ENCODE data around the gene ADAM8. TPM values are rescaled to one million over a fixed set of nuclear protein-coding genes. Genes with fewer than 3 reads are reported as not detected.

Gene ADAM8
- total RNA-seq, 1 experiment from 2014 or later, result 3.7 TPM

GRCh38 chr10:133309100-133309719 is 32.5 kb upstream of the ADAM8 start:
- in situ Hi-C loops (cut with HindIII; ENCODE audit: low pct_unique_long_range_greater_than_20kb, low sequenced_read_pairs), result no loop called here
- ChIA-PET CTCF (no interaction called here), POLR2A (no interaction called here)
- DNase-seq (ENCODE audit: low read depth, low spot score) (no peak), ATAC-seq (peak; percentile 90)
- Histone ChIP-seq H3K4me3 (ENCODE audit: low read depth in 2 of 2, low read length in 2 of 2) (peak overlapping the region; percentile 90 to 97), H3K27me3 (ENCODE audit: control insufficient read depth, insufficient read depth, low read length) (no peaks in the 10 kb centered on the region), H3K36me3 (ENCODE audit: control insufficient read depth, insufficient read depth, low read length) (peaks cover 4% of the 10 kb centered on the region; the same call in 1 of the 2 replicates), H3K4me1 (ENCODE audit: control insufficient read depth, insufficient read depth, low read length) (peaks cover 13% of the 10 kb centered on the region; the same call in 1 of the 2 replicates), H3K27ac (ENCODE audit: low read length) (peak overlapping the region; percentile 85), H3K9me3 (ENCODE audit: control insufficient read depth, insufficient read depth, low read depth, low read length) (no peaks in the 10 kb centered on the region)
- TF ChIP-seq SIN3A (IDR thresholded peaks at IDR 0.05; ENCODE audit: borderline replicate concordance, insufficient read depth, low read depth, low read length), result no peak
- peak in 1 of 2 experiments; percentile 22; a peak in 1 of 4 replicates for TF ChIP-seq REST (IDR thresholded peaks at IDR 0.05; ENCODE audit: insufficient read depth in 1 of 2, low read depth in 2 of 2, low read length in 1 of 2)
- BruUV-seq (replicated peaks), result no TSS peak
- intact Hi-C loops (cut with micrococcal nuclease; ENCODE audit: unreplicated experiment), result no loop called here

GRCh38 chr10:133308421-133309099 is 31.9 kb upstream of the ADAM8 start, which contains the start of the genes TUBGCP2 and ZNF511:
Gene TUBGCP2, minus strand, starts transcription at chr10:133308872. Its CDS starts 5,931 bp downstream, at chr10:133302941.
Gene ZNF511, plus strand, starts transcription at chr10:133308914. Its CDS starts 30 bp downstream, at chr10:133308944.
- Histone ChIP-seq H3K36me3 (ENCODE audit: control insufficient read depth, insufficient read depth, low read length) (peaks cover 4% of the 10 kb centered on the region; the same call in 1 of the 2 replicates), H3K4me1 (ENCODE audit: control insufficient read depth, insufficient read depth, low read length) (peaks cover 13% of the 10 kb centered on the region; the same call in 1 of the 2 replicates), H3K4me3 (ENCODE audit: low read depth in 2 of 2, low read length in 2 of 2) (peak within 1 kb of the TSS; percentile 90 to 97), H3K27ac (ENCODE audit: low read length) (peak within 1 kb of the TSS; percentile 85), H3K9me3 (ENCODE audit: control insufficient read depth, insufficient read depth, low read depth, low read length) (no peaks in the 10 kb centered on the region), H3K27me3 (ENCODE audit: control insufficient read depth, insufficient read depth, low read length) (no peaks in the 10 kb centered on the region)
- no TSS peak for BruUV-seq (replicated peaks)
- DNase-seq (ENCODE audit: low read depth, low spot score), result no peak
- peak; percentile 92 for ATAC-seq
- intact Hi-C loops (cut with micrococcal nuclease; ENCODE audit: unreplicated experiment) (no loop called here), in situ Hi-C loops (cut with HindIII; ENCODE audit: low pct_unique_long_range_greater_than_20kb, low sequenced_read_pairs) (no loop called here)
- ChIA-PET CTCF (no interaction called here), POLR2A (no interaction called here)
- TF ChIP-seq SIN3A (IDR thresholded peaks at IDR 0.05; ENCODE audit: borderline replicate concordance, insufficient read depth, low read depth, low read length) (peak; percentile 91; the same call in 1 of the 2 replicates), TCF7L2 (IDR thresholded peaks at IDR 0.05; ENCODE audit: low read depth, low read length) (no peak; the same call in 1 of the 2 replicates), REST (IDR thresholded peaks at IDR 0.05; ENCODE audit: insufficient read depth in 1 of 2, low read depth in 2 of 2, low read length in 1 of 2) (0 out of 4 replicates have a peak, but pooled peaks of 1 of the 2 experiments have one; percentile 7), POLR2AphosphoS5 (IDR thresholded peaks at IDR 0.05; ENCODE audit: low read depth, low read length) (peak; percentile 67; the same call in 1 of the 2 replicates)
- TF ChIP-seq, protein P1, sequence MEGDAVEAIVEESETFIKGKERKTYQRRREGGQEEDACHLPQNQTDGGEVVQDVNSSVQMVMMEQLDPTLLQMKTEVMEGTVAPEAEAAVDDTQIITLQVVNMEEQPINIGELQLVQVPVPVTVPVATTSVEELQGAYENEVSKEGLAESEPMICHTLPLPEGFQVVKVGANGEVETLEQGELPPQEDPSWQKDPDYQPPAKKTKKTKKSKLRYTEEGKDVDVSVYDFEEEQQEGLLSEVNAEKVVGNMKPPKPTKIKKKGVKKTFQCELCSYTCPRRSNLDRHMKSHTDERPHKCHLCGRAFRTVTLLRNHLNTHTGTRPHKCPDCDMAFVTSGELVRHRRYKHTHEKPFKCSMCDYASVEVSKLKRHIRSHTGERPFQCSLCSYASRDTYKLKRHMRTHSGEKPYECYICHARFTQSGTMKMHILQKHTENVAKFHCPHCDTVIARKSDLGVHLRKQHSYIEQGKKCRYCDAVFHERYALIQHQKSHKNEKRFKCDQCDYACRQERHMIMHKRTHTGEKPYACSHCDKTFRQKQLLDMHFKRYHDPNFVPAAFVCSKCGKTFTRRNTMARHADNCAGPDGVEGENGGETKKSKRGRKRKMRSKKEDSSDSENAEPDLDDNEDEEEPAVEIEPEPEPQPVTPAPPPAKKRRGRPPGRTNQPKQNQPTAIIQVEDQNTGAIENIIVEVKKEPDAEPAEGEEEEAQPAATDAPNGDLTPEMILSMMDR (IDR thresholded peaks at IDR 0.05), result no peak
